Panc1 (cell line): ENCODE results near the gene TRIM14. TPM values are rescaled to one million over a fixed set of nuclear protein-coding genes. Genes with fewer than 3 reads are reported as not detected.

Experiments used
- ATAC-seq: fragments of 200-7000 bp; cut with Tn5 transposase; 2 replicates; pipeline ENCODE4 v1.9.1; 2020; ENCODE audit warnings: mild to moderate bottlenecking, moderate library complexity
- BruUV-seq: library from RNA; stranded (reverse); fragments of 400-500 nt; replicated peaks from 2 replicates; lab custom pipeline; 2021; lab: Mats Ljungman, UMichigan
- CTCF ChIA-PET: fragments of 300-600 bp; sonication (Branson Sonifier 250); formaldehyde crosslinking; loops from one replicate; lab custom pipeline; 2022; ENCODE audit warnings: antibody characterized with exemption; lab: Charles Lee
- POLR2A ChIA-PET: fragments of 300-600 bp; sonication (Branson Sonifier 250); formaldehyde crosslinking; loops from one replicate; lab custom pipeline; 2022; ENCODE audit warnings: antibody characterized with exemption; lab: Charles Lee
- DNase-seq: peaks from one replicate; pipeline ENCODE4 v3.0.0-alpha.2; 2010; ENCODE audit warnings: low read depth, low spot score
- H3K27ac ChIP-seq: 2 replicates; pipeline ENCODE4 v1.5.1; 2011; ENCODE audit warnings: mild to moderate bottlenecking, low read length, inconsistent platforms
- H3K27me3 ChIP-seq: fragments of 200-500 bp; sonication (Bioruptor generic); 2 replicates; pipeline ENCODE4 v1.6.0; 2014; ENCODE audit warnings: low read length, inconsistent platforms; ENCODE audit not compliant: control insufficient read depth, insufficient read depth
- H3K36me3 ChIP-seq: fragments of 200-500 bp; sonication (Bioruptor generic); 2 replicates; pipeline ENCODE4 v1.5.1; 2014; ENCODE audit warnings: inconsistent platforms, mild to moderate bottlenecking, low read length, moderate library complexity; ENCODE audit not compliant: control insufficient read depth, insufficient read depth
- H3K4me1 ChIP-seq: 2 replicates; pipeline ENCODE4 v1.5.1; 2011; ENCODE audit warnings: inconsistent platforms, mild to moderate bottlenecking, low read length, moderate library complexity; ENCODE audit not compliant: control insufficient read depth, insufficient read depth
- H3K4me3 ChIP-seq, 2 experiments: 2 replicates each; pipeline ENCODE4 v1.5.1; 2011 to 2012; ENCODE audit warnings: low read depth in 2 of 2, low read length in 2 of 2, mild to moderate bottlenecking in 2 of 2, inconsistent platforms in 1 of 2, moderate library complexity in 1 of 2
- H3K9me3 ChIP-seq: fragments of 200-500 bp; sonication (Bioruptor generic); 2 replicates; pipeline ENCODE4 v1.5.1; 2014; ENCODE audit warnings: low read depth, mild to moderate bottlenecking, inconsistent platforms, low read length, moderate library complexity; ENCODE audit not compliant: control insufficient read depth, insufficient read depth
- CTCF ChIP-seq: fragments of 450-650 bp; IDR thresholded peaks from 2 replicates; pipeline ENCODE4 v1.5.1; 2017; ENCODE audit warnings: mild to moderate bottlenecking
- POLR2AphosphoS5 ChIP-seq: IDR thresholded peaks from 2 replicates; pipeline ENCODE4 v1.6.1; 2012; ENCODE audit warnings: mild to moderate bottlenecking, low read depth, low read length, moderate library complexity
- REST ChIP-seq, 2 experiments: IDR thresholded peaks; 2 replicates each; pipeline ENCODE4 v1.6.1; 2011 to 2012; ENCODE audit warnings: low read depth in 2 of 2, control low read depth in 1 of 2, low read length in 1 of 2, mild to moderate bottlenecking in 1 of 2, moderate library complexity in 1 of 2; ENCODE audit not compliant: insufficient read depth in 1 of 2
- SIN3A ChIP-seq: IDR thresholded peaks from 2 replicates; pipeline ENCODE4 v1.6.1; 2012; ENCODE audit warnings: low read depth, mild to moderate bottlenecking, low read length, moderate library complexity, borderline replicate concordance; ENCODE audit not compliant: insufficient read depth
- TCF7L2 ChIP-seq: IDR thresholded peaks from 2 replicates; pipeline ENCODE4 v1.6.1; 2011; ENCODE audit warnings: mild to moderate bottlenecking, low read depth, low read length, inconsistent platforms
- in situ Hi-C: cut with HindIII; loops from 2 replicates; pipeline ENCODE4 v1.10.0; 2016; ENCODE audit warnings: low sequenced_read_pairs, low pct_unique_long_range_greater_than_20kb
- intact Hi-C: fragments of 100-400 bp; cut with micrococcal nuclease; formaldehyde crosslinking; loops from one replicate; pipeline ENCODE4 v1.10.0; 2022; ENCODE audit not compliant: unreplicated experiment
- total RNA-seq: library from RNA; stranded (reverse); gene quantifications from one replicate; pipeline ENCODE4 v1.2.1, GENCODE V29; 2021; ENCODE audit not compliant: unreplicated experiment

TRIM14 gene
- total RNA-seq, 1 experiment from 2014 or later = 9.7 TPM

GRCh38 chr9:98101416-98101815 is 17.6 kb downstream of the TRIM14 start:
- no peaks in the 10 kb centered on the region for H3K27me3 ChIP-seq
- in situ Hi-C loops (no loop called here), intact Hi-C loops (no loop called here)
- no peaks in the 10 kb centered on the region for H3K9me3 ChIP-seq
- TF ChIP-seq REST (IDR thresholded peaks at IDR 0.05; ENCODE audit: insufficient read depth in 1 of 2, low read depth in 2 of 2, low read length in 1 of 2) (no peak), POLR2AphosphoS5 (no peak), CTCF (no peak), SIN3A (no peak), TCF7L2 (no peak)
- no peak overlapping the region for H3K4me3 ChIP-seq
- no TSS peak for BruUV-seq
- H3K27ac ChIP-seq = no peak overlapping the region
- no peaks in the 10 kb centered on the region for H3K4me1 ChIP-seq
- DNase-seq = no peak
- ChIA-PET POLR2A (no interaction called here), CTCF (no interaction called here)
- no peak for ATAC-seq
- H3K36me3 ChIP-seq = no peaks in the 10 kb centered on the region

- BruUV-seq = no TSS peak
- ATAC-seq = no peak
- intact Hi-C loops = no loop called here
- Histone ChIP-seq H3K4me1 (no peaks in the 10 kb centered on the region), H3K36me3 (no peaks in the 10 kb centered on the region), H3K9me3 (no peaks in the 10 kb centered on the region), H3K27ac (no peak overlapping the region), H3K27me3 (no peaks in the 10 kb centered on the region), H3K4me3 (no peak overlapping the region)
- CTCF ChIA-PET = no interaction called here
- DNase-seq = no peak
- POLR2A ChIA-PET = interaction anchor here (1.0 kb wide), 1 partner anchor 114 kb away, joined by 3 read pairs; no protein-coding TSS in a partner anchor
- in situ Hi-C loops = no loop called here
- TF ChIP-seq POLR2AphosphoS5 (no peak), REST (IDR thresholded peaks at IDR 0.05; ENCODE audit: insufficient read depth in 1 of 2, low read depth in 2 of 2, low read length in 1 of 2) (no peak), TCF7L2 (no peak), CTCF (no peak), SIN3A (no peak)
Measured at GRCh38 chr9:98100456-98100855, 18.6 kb downstream of the TRIM14 start.
